HUES6 (cell line): ENCODE measurements around the gene KRTAP10-11.
"Not testable (repeated sequence)": the region's sequence is repeated elsewhere in the genome, so short reads cannot be mapped to it uniquely, and the experiment has no call there.

ENCODE experiments used
- H3K27ac ChIP-seq: 2 replicates; pipeline ENCODE4 v1.7.0; 2013; ENCODE audit warnings: low read depth, mild to moderate bottlenecking, low read length, inconsistent platforms
- H3K27me3 ChIP-seq: 2 replicates; pipeline ENCODE4 v1.6.1; 2013; ENCODE audit warnings: low read length; ENCODE audit not compliant: control insufficient read depth, insufficient read depth
- H3K36me3 ChIP-seq: 2 replicates; pipeline ENCODE4 v1.6.1; 2013; ENCODE audit warnings: low read length; ENCODE audit not compliant: control insufficient read depth, insufficient read depth
- H3K4me1 ChIP-seq: 2 replicates; pipeline ENCODE4 v1.6.1; 2013; ENCODE audit warnings: low read length; ENCODE audit not compliant: control insufficient read depth, insufficient read depth
- H3K4me3 ChIP-seq: 2 replicates; pipeline ENCODE4 v1.5.1; 2013; ENCODE audit warnings: low read depth, low read length
- H3K9ac ChIP-seq: one replicate; pipeline ENCODE4 v1.6.1; 2013; ENCODE audit warnings: mild to moderate bottlenecking, low read length
- H3K9me3 ChIP-seq: 2 replicates; pipeline ENCODE4 v1.6.1; 2013; ENCODE audit warnings: low read depth, low read length; ENCODE audit not compliant: control insufficient read depth, insufficient read depth

The KRTAP10-11 gene

GRCh38 chr21:44689740-44690139 is 43.5 kb downstream of the KRTAP10-11 start:
- H3K9ac ChIP-seq, H3K4me3 ChIP-seq, H3K27me3 ChIP-seq, H3K36me3 ChIP-seq, H3K27ac ChIP-seq: not testable (repeated sequence)
- peaks cover 14% of the 10 kb centered on the region for H3K4me1 ChIP-seq
- H3K9me3 ChIP-seq, result peaks cover 13% of the 10 kb centered on the region; the same call in 1 of the 2 replicates

GRCh38 chr21:44691686-44692085 is 45.5 kb downstream of the KRTAP10-11 start:
- Histone ChIP-seq H3K27me3 (no peaks in the 10 kb centered on the region), H3K27ac (no peak overlapping the region), H3K4me3 (no peak overlapping the region), H3K9ac (no peak overlapping the region), H3K4me1 (peaks cover 25% of the 10 kb centered on the region), H3K36me3 (no peaks in the 10 kb centered on the region), H3K9me3 (peaks cover 13% of the 10 kb centered on the region; the same call in 1 of the 2 replicates)

- Histone ChIP-seq H3K9ac (no peak overlapping the region), H3K4me1 (peaks cover 25% of the 10 kb centered on the region), H3K27me3 (no peaks in the 10 kb centered on the region), H3K36me3 (no peaks in the 10 kb centered on the region), H3K27ac (no peak overlapping the region), H3K9me3 (peaks cover 13% of the 10 kb centered on the region; the same call in 1 of the 2 replicates), H3K4me3 (no peak overlapping the region)
These were observed 46.7 kb downstream of the KRTAP10-11 start for GRCh38 chr21:44692798-44693512.

- H3K4me3 ChIP-seq, result no peak overlapping the region
- H3K36me3 ChIP-seq, result no peaks in the 10 kb centered on the region
- no peaks in the 10 kb centered on the region for H3K27me3 ChIP-seq
- H3K4me1 ChIP-seq, result peaks cover 38% of the 10 kb centered on the region
- no peak overlapping the region for H3K9ac ChIP-seq
- H3K27ac ChIP-seq, result no peak overlapping the region
- peaks cover 13% of the 10 kb centered on the region; the same call in 1 of the 2 replicates for H3K9me3 ChIP-seq
These were observed 48.6 kb downstream of the KRTAP10-11 start for GRCh38 chr21:44694776-44695175.

GRCh38 chr21:44695184-44695583 is 49.0 kb downstream of the KRTAP10-11 start:
- Histone ChIP-seq H3K27ac (no peak overlapping the region), H3K27me3 (no peaks in the 10 kb centered on the region), H3K36me3 (no peaks in the 10 kb centered on the region), H3K4me1 (peaks cover 42% of the 10 kb centered on the region), H3K9me3 (peaks cover 13% of the 10 kb centered on the region; the same call in 1 of the 2 replicates), H3K9ac (no peak overlapping the region), H3K4me3 (no peak overlapping the region)

- Histone ChIP-seq H3K4me1 (peaks cover 44% of the 10 kb centered on the region), H3K27ac (no peak overlapping the region), H3K9ac (no peak overlapping the region), H3K36me3 (no peaks in the 10 kb centered on the region), H3K9me3 (peaks cover 13% of the 10 kb centered on the region; the same call in 1 of the 2 replicates), H3K4me3 (no peak overlapping the region), H3K27me3 (no peaks in the 10 kb centered on the region)
These were observed 49.4 kb downstream of the KRTAP10-11 start for GRCh38 chr21:44695641-44696040.

GRCh38 chr21:44696572-44696971 is 50.4 kb downstream of the KRTAP10-11 start:
- H3K27me3 ChIP-seq, result no peaks in the 10 kb centered on the region
- H3K4me3 ChIP-seq, result peak overlapping the region; percentile 43
- peaks cover 13% of the 10 kb centered on the region; the same call in 1 of the 2 replicates for H3K9me3 ChIP-seq
- H3K9ac ChIP-seq, result no peak overlapping the region
- no peak overlapping the region for H3K27ac ChIP-seq
- H3K4me1 ChIP-seq, result peaks cover 49% of the 10 kb centered on the region
- no peaks in the 10 kb centered on the region for H3K36me3 ChIP-seq
